Sigmoid colon (tissue), 7 donors: Measurements from ENCODE around the gene ZNF888. TPM values are rescaled to one million over a fixed set of nuclear protein-coding genes. Genes with fewer than 3 reads are reported as not detected.
"Not testable (repeated sequence)": the region's sequence is repeated elsewhere in the genome, so short reads cannot be mapped to it uniquely, and the experiment has no call there.

Experiments
- DNase-seq: peaks from one replicate; pipeline ENCODE4 v3.0.0-alpha.2; 2019
- H3K27ac ChIP-seq, 4 donors: fragments of 200-600 bp; sonication (generic); one replicate each; pipeline ENCODE4 v1.5.1; 2016 to 2019; ENCODE audit warnings: mild to moderate bottlenecking in 1 of 4
- H3K27me3 ChIP-seq, 3 donors: fragments of 200-600 bp; sonication (generic); one replicate each; pipeline ENCODE4 v1.5.1; 2019; ENCODE audit warnings: mild to moderate bottlenecking in 1 of 3
- H3K36me3 ChIP-seq, 4 donors: fragments of 200-600 bp; sonication (generic); one replicate each; pipeline ENCODE4 v1.5.1; 2016 to 2019
- H3K4me1 ChIP-seq, 4 donors: fragments of 200-600 bp; sonication (generic); one replicate each; pipeline ENCODE4 v1.5.1; 2017 to 2019
- H3K4me3 ChIP-seq, 4 donors: fragments of 200-600 bp; sonication (generic); one replicate each; pipeline ENCODE4 v1.5.1; 2017 to 2019; ENCODE audit warnings: mild to moderate bottlenecking in 2 of 4, moderate library complexity in 1 of 4
- H3K9me3 ChIP-seq, 4 donors: fragments of 200-600 bp in 3 of 4; sonication (generic) in 3 of 4; one replicate each; pipeline versions ENCODE4 v1.5.1 to v1.6.1; 2013 to 2019
- EP300 ChIP-seq, 4 donors: sonication (generic); formaldehyde crosslinking; IDR thresholded peaks; one replicate each; pipeline ENCODE4 v1.6.1; 2017; ENCODE audit warnings: antibody characterized with exemption in 4 of 4
- POLR2A ChIP-seq, 2 donors: fragments of 450-650 bp; IDR thresholded peaks; one replicate each; pipeline ENCODE4 v1.6.1; 2016; ENCODE audit warnings: antibody characterized with exemption in 2 of 2, mild to moderate bottlenecking in 2 of 2, moderate library complexity in 2 of 2
- POLR2AphosphoS5 ChIP-seq, 4 donors: sonication (generic); formaldehyde crosslinking; IDR thresholded peaks; one replicate each; pipeline ENCODE4 v1.6.1; 2017; ENCODE audit warnings: antibody characterized with exemption in 4 of 4
- WGBS, 2 donors: extraction: QIAGEN DNeasy Blood & Tissue Kit; methylation state at CpG; one replicate each; pipeline ENCODE4 v1.1.7; 2013; 5-methylcytosine and 5-hydroxymethylcytosine counted together
- intact Hi-C: fragments of 100-400 bp; cut with DNase I; formaldehyde crosslinking; loops from one replicate; pipeline ENCODE4 v1.15.1; 2023
- polyA plus RNA-seq, 3 donors: library from polyadenylated mRNA; stranded (reverse); fragments of 200-250 nt; gene quantifications; one replicate each; pipeline ENCODE4 v1.2.3, GENCODE V29; 2013
- total RNA-seq, 4 donors: library from RNA; depleted of rRNA; stranded (reverse); fragments of >200 nt; gene quantifications; one replicate each; pipeline ENCODE4 v1.1.0, GENCODE V29; 2016
- TF ChIP-seq, protein P1 (sequence below), 4 experiments: fragments of 450-650 bp in 3 of 4; fragments of 200-600 bp in 1 of 4; IDR thresholded peaks; one replicate each; pipeline ENCODE4 v1.5.1; 2016 to 2019; ENCODE audit warnings: antibody characterized with exemption in 4 of 4, mild to moderate bottlenecking in 3 of 4, moderate library complexity in 2 of 4
- donor health status: healthy with polysubstance abuse.
- donor health status: Bipolar disorder and iron deficiency.
- donor health status: healthy.

Gene ZNF888
- total and polyA plus RNA-seq, 7 donors, result 1.8 to 5.0 (median 3.9) TPM

DNA sequence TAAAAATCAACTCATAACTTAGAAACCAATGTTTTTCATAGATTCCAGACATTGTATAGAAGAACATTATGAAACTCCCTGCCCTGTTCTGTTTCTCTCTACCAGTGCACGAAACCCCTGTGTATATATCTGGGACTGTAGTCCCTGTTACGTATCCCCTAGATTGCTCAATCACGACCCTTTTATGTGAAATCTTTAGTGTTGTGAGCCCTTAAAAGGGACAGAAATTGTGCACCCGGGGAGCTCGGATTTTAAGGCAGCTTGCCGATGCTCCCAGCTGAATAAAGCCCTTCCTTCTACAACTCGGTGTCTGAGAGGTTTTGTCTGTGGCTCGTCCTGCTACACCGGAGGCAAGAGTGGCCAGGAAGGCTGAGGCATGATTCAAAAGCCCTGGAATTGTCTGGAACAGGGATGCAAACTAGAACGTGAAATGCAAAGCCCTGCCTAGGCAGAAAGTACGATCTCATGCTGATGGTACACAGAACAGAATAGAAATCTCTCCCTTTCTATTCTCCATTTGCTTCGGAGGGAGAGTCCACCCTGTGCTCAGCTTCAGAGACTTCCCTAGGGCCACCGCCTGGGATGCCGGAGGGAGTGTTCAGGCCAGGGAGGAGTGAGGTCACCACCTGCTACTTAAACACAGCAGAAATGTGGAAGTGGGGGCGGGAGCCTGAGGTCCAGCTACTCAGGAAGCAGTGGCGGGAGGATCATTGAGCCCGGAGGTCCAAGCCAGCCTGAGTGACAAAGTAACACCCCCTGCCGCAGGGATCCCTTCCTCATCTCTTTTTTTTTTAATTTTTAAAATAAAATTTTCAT lies 758 bp upstream of the ZNF888 start:
- intact Hi-C loops, result loop anchor here (1.0 to 2.0 kb wide), 2 partner anchors 18 to 27 kb away; partner anchors contain the start of gene ZNF320
- Histone ChIP-seq H3K27me3 (no peaks in the 10 kb centered on the region), H3K4me1 (peaks cover 0 to 17% (median 7%) of the 10 kb centered on the region in 4 donors), H3K9me3 (no peaks in the 10 kb centered on the region), H3K36me3 (peaks cover 0 to 14% (median 0%) of the 10 kb centered on the region in 4 donors), H3K27ac (peak overlapping the region; percentile 79 to 91 (median 86)), H3K4me3 (peak overlapping the region; percentile 53 to 71 (median 60))
- WGBS, 2 donors, result 16 to 53% methylated on average over 18 of the region's 18 CpGs
- DNase-seq, result peak; percentile 82
- TF ChIP-seq EP300 (IDR thresholded peaks at IDR 0.05) (no peak), POLR2A (IDR thresholded peaks at IDR 0.05) (no peak), POLR2AphosphoS5 (IDR thresholded peaks at IDR 0.05) (no peak)
- TF ChIP-seq, protein P1, sequence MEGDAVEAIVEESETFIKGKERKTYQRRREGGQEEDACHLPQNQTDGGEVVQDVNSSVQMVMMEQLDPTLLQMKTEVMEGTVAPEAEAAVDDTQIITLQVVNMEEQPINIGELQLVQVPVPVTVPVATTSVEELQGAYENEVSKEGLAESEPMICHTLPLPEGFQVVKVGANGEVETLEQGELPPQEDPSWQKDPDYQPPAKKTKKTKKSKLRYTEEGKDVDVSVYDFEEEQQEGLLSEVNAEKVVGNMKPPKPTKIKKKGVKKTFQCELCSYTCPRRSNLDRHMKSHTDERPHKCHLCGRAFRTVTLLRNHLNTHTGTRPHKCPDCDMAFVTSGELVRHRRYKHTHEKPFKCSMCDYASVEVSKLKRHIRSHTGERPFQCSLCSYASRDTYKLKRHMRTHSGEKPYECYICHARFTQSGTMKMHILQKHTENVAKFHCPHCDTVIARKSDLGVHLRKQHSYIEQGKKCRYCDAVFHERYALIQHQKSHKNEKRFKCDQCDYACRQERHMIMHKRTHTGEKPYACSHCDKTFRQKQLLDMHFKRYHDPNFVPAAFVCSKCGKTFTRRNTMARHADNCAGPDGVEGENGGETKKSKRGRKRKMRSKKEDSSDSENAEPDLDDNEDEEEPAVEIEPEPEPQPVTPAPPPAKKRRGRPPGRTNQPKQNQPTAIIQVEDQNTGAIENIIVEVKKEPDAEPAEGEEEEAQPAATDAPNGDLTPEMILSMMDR (IDR thresholded peaks at IDR 0.05), result no peak

DNA sequence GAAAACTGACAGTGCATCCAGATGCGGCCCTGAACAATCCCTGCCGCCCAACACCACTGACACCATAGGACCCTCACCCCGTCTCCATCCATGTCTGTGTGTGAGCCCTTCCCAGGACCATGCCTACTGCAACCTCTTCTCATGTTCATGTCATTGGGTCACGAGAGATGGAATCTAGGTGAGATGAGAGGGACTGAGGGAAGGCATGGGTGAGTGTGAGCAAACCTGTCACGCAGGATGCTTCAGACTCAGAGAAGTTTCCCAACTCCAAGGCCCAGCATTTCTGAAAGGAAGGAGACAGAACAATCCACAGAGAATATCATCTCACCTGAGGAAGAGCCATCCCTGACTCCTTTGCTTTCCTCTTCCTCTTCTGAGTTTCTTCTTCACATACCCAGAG lies 5.7 kb downstream of the ZNF888 start:
- Histone ChIP-seq H3K27ac (no peak overlapping the region), H3K4me3 (no peak overlapping the region), H3K36me3 (peaks cover 0 to 9% (median 2%) of the 10 kb centered on the region in 4 donors), H3K4me1 (peaks cover 0 to 3% (median 1%) of the 10 kb centered on the region in 4 donors), H3K27me3 (no peaks in the 10 kb centered on the region), H3K9me3 (no peaks in the 10 kb centered on the region)
- 97 to 98% methylated on average over 5 of the region's 5 CpGs for WGBS, 2 donors
- no peak for DNase-seq
- TF ChIP-seq POLR2AphosphoS5 (IDR thresholded peaks at IDR 0.05) (no peak), EP300 (IDR thresholded peaks at IDR 0.05) (no peak), POLR2A (IDR thresholded peaks at IDR 0.05) (no peak)
- TF ChIP-seq, protein P1 (IDR thresholded peaks at IDR 0.05), result no peak
- intact Hi-C loops, result no loop called here

DNA sequence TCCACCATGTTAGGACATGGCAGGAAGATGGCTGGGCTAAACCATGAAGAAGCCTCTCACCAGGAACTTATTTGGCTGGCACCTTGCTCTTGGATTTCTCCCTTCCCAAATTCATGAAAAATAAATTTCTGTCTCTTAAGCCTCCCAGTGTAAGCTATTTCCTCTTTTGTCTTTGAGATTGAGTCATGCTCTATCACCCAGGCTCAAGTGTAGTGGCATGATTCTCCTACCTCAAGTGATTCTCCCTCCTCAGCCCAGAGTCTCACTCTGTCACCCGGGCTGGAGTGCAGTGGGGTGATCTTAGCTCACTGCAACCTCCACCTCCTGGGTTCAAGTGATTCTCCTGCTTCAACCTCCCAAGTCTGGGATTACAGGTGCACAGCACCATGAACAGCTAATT lies 12.6 kb downstream of the ZNF888 start:
- WGBS, 2 donors, result 90 to 100% methylated on average over 1 of the region's 1 CpG
- Histone ChIP-seq H3K9me3 (no peaks in the 10 kb centered on the region), H3K27me3 (no peaks in the 10 kb centered on the region), H3K27ac (no peak overlapping the region), H3K4me3 (no peak overlapping the region), H3K36me3 (peaks cover 0 to 26% (median 8%) of the 10 kb centered on the region in 4 donors), H3K4me1 (no peaks in the 10 kb centered on the region)
- TF ChIP-seq EP300 (IDR thresholded peaks at IDR 0.05), result no peak
- TF ChIP-seq POLR2A (IDR thresholded peaks at IDR 0.05), result no peak
- TF ChIP-seq, protein P1 (IDR thresholded peaks at IDR 0.05), result no peak
- TF ChIP-seq POLR2AphosphoS5 (IDR thresholded peaks at IDR 0.05), result no peak
- intact Hi-C loops, result no loop called here
- no peak for DNase-seq

DNA sequence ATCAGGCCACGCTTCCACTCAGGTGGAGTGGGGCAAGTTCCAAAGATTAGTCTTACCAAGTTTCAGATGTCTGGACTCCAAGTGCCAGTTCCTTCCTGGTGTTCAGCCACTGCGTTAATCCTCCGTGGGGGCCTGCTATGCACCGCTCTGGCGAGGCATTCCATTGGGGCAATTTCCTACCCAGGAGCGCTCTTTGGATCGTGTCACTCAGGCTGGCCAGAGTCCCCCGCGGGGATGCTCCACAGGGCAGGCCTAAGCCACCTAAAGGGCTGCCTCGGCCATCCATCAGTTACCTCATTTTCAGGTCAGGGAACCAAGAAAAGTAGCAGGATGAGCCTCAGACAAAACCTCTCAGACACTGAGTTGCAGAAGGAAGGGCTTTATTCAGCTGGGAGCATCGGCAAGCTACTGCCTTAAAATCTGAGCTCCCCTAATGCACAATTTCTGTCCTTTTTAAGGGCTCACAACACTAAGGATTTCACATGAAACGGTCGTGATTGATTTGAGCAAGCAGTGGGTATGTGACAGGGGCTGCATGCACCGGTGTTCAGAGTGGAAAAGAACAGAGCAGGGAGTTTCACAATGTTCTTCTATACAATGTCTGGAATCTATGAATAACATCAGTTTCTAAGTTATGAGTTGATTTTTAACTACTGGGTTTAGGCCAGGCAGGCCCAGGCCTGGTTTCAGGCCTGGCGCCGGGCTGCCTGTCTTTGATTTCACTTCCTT lies 19.0 kb downstream of the ZNF888 start:
- DNase-seq, H3K27ac ChIP-seq, H3K4me3 ChIP-seq, intact Hi-C loops, H3K9me3 ChIP-seq, H3K4me1 ChIP-seq, H3K27me3 ChIP-seq: not testable (repeated sequence)
- H3K36me3 ChIP-seq, result peaks cover 0 to 13% (median 6%) of the 10 kb centered on the region in 4 donors
- WGBS, 2 donors, result 85 to 97% methylated on average over 16 of the region's 16 CpGs

DNA sequence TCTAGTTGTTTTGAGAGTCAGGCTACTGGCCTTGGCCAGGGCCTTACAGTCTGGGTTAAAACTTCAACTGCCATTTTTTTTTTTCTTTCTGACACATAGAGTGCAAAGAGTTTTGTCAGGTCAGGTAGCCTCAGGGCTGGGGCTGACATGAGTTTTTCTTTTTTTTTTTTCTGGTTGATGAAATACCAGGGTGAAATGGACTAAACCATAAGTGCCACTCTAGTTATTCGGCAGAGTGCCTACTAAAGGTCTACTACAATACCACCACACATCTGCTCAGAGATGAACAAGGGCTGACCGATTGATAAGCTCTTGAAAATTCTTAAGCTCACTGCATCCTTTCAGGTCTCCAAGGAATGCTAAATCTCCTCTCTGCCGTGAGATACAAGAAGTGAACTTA lies 21.4 kb downstream of the ZNF888 start:
- Histone ChIP-seq H3K9me3 (no peaks in the 10 kb centered on the region), H3K4me3 (no peak overlapping the region), H3K27ac (no peak overlapping the region), H3K4me1 (peaks cover 0 to 9% (median 7%) of the 10 kb centered on the region in 4 donors), H3K36me3 (peaks cover 0 to 2% (median 0%) of the 10 kb centered on the region in 4 donors), H3K27me3 (no peaks in the 10 kb centered on the region)
- TF ChIP-seq, protein P1 (IDR thresholded peaks at IDR 0.05), result no peak
- no peak for TF ChIP-seq EP300 (IDR thresholded peaks at IDR 0.05)
- no peak for TF ChIP-seq POLR2AphosphoS5 (IDR thresholded peaks at IDR 0.05)
- TF ChIP-seq POLR2A (IDR thresholded peaks at IDR 0.05), result no peak
- intact Hi-C loops, result no loop called here
- WGBS, 2 donors, result 83 to 96% methylated on average over 3 of the region's 3 CpGs
- no peak for DNase-seq

DNA sequence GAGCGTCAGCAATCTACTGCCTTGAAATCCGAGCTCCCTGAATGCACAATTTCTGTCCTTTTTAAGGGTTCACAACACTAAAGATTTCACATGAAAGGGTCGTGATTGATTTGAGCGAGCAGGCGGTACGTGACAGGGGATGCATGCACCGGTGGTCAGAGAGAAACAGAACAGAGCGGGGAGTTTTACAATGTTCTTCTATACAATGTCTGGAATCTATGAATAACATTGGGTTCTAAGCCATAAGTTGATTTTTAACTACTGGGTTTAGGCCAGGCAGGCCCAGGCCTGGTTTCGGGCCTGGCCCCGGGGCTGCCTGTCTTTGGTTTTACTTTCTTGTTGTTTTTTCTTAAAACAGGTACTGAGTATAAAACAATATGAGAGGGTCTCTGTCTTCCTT lies 24.6 kb downstream of the ZNF888 start:
- H3K4me1 ChIP-seq, result peaks cover 0 to 19% (median 17%) of the 10 kb centered on the region in 4 donors
- not testable (repeated sequence) for H3K27me3 ChIP-seq, H3K4me3 ChIP-seq, DNase-seq, H3K9me3 ChIP-seq, H3K36me3 ChIP-seq
- H3K27ac ChIP-seq, result peak overlapping the region in 3 of 4 donors; percentile 87 to 96 (median 93)
- intact Hi-C loops, result loop anchor here (2.0 to 5.0 kb wide), 2 partner anchors 44 to 164 kb away; partner anchors contain the start of gene ZNF611
- WGBS, 2 donors, result 97 to 98% methylated on average over 10 of the region's 10 CpGs
